HG03066 (cell line): ENCODE results near the gene GRHL1.
"Not testable (repeated sequence)": the region's sequence is repeated elsewhere in the genome, so short reads cannot be mapped to it uniquely, and the experiment has no call there.

Source experiments
- ATAC-seq: cut with Tn5 transposase; IDR thresholded peaks from one replicate; pipeline ENCODE4 v1.9.1; 2021; ENCODE audit warnings: low read depth; ENCODE audit not compliant: unreplicated experiment

GRHL1 gene

DNA sequence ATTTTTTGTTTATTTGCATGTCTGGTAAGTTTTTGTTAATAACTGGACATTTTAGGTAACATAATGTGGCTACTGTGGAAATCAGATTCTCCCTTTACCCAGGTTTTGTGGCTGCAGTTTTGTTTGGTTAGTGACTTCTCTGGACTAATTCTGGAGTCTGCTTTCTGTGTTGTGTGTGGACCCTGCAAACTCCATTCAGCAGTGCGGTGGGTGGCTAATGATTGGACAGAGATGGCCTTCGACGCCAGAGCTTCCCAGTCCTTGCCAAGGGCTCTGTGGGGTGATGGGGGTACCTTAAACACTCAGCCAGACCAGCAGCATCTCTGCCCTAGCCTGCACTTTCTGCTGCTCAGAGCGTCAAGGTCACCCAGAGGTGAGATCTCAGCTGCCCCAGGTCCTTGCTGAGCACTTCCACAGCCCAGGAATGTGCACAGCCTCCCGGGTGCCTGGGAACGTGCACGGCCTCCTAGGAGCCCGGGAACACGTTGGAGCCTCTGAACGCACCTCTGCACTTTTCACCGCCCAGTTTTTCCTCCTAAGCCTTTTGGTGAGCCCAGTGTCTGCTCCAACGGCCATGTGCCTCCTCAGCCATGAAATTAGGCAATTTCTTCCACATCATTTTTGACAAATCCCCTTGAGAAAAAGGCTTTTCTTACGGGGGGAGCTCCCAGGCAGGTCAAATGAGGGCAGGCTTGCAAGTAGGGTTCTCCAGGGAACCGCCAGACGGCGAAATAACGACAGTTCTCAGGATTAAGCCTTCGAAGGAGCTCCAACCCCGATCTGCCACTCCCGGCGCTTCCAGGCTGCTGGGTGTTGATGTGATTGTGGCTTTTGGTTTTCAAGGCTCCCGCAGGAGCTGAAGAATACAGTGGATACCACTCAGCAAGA lies 56.7 kb downstream of the GRHL1 start:
- ATAC-seq = no peak

DNA sequence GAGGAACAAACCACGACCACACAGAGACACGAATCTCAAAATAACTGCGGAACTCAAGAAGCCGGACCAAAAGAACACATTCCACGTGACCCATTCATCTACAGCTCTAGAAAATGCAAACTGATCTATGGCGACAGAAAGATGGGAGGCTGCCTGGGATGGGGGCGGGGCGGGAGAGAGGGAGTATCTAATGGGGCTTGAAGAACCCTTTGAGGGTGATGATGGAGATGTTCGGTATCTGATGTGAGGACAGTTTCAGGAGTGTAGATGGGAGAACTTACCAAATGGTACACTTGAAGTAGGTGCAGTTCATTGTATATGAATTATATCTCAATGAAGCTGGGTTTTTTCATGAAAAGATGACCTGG lies 57.3 kb downstream of the GRHL1 start:
- no peak for ATAC-seq

- ATAC-seq = no peak
Observed at GRCh38 chr2:10009271-10009810, 57.8 kb downstream of the GRHL1 start.

GRCh38 chr2:10009811-10010781 lies 58.6 kb downstream of the GRHL1 start:
- no peak for ATAC-seq

DNA sequence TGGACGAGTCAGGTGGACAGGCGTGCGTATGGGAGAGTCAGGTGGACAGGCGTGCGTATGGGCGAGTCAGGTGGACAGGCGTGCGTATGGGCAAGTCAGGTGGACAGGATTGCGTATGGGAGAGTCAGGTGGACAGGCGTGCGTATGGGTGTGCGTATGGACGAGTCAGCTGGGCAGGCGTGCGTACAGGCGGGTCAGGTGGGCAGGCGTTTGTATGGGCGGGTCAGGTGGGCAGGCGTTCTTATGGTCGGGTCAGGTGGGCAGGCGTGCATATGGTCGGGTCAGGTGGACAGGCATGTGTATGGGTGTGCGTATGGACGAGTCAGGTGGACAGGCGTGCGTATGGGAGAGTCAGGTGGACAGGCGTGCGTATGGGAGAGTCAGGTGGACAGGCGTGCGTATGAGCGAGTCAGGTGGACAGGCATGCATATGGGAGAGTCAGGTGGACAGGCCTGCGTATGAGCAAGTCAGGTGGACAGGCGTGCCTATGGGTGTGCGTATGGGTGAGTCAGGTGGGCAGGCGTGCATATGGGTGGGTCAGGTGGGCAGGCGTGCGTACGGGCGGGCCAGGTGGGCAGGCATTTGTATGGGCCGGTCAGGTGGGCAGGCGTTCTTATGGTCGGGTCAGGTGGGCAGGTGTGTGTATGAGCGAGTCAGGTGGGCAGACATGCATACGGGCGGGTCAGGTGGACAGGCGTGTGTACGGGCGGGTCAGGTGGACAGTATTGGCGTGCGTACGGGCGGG lies 59.5 kb downstream of the GRHL1 start:
- not testable (repeated sequence) for ATAC-seq

- ATAC-seq = not testable (repeated sequence)
Observed at GRCh38 chr2:10011606-10012325, 60.3 kb downstream of the GRHL1 start.

DNA sequence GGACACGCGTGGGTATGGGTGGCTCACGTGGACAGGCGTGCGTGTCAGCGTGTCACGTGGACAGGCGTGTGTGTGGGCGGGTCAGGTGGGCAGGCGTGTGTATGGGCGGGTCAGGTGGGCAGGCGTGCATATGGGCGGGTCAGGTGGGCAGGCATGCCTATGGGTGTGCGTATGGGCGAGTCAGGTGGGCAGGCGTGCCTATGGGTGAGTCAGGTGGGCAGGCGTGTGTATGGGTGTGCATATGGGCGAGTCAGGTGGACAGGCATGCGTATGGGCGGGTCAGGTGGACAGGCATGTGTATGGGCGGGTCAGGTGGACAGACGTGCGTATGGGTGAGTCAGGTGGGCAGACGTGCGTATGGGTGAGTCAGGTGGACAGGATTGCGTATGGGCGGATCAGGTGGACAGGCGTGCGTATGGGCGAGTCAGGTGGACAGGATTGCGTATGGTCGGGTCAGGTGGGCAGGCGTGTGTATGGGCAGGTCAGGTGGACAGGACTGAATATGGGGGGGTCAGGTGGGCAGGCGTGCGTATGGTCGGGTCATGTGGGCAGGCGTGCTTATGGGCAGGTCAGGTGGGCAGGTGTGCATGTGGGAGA lies 61.0 kb downstream of the GRHL1 start:
- not testable (repeated sequence) for ATAC-seq

- ATAC-seq = no peak
Observed at GRCh38 chr2:10012963-10013461, 61.5 kb downstream of the GRHL1 start.

DNA sequence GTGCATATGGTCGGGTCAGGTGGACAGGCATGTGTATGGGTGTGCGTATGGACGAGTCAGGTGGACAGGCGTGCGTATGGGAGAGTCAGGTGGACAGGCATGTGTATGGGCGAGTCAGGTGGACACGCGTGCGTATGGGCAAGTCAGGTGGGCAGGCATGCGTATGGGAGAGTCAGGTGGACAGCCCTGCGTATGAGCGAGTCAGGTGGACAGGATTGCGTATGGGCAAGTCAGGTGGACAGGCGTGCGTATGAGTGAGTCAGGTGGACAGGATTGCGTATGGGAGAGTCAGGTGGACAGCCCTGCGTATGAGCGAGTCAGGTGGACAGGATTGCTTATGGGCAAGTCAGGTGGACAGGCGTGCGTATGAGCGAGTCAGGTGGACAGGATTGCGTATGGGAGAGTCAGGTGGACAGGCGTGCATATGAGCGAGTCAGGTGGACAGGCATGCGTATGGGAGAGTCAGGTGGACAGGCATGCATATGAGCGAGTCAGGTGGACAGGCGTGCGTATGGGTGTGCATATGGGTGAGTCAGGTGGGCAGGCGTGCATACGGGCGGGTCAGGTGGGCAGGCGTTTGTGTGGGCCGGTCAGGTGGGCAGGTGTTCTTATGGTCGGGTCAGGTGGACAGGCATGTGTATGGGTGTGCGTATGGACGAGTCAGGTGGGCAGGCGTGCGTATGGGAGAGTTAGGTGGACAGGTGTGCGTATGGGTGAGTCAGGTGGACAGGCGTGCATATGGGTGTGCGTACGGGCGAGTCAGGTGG lies 62.3 kb downstream of the GRHL1 start:
- not testable (repeated sequence) for ATAC-seq

GRCh38 chr2:10014418-10015190 lies 63.1 kb downstream of the GRHL1 start:
- ATAC-seq = no peak

GRCh38 chr2:10015376-10015989 lies 64.0 kb downstream of the GRHL1 start:
- not testable (repeated sequence) for ATAC-seq

- ATAC-seq = no peak
Observed at GRCh38 chr2:10016001-10016801, 64.7 kb downstream of the GRHL1 start.

DNA sequence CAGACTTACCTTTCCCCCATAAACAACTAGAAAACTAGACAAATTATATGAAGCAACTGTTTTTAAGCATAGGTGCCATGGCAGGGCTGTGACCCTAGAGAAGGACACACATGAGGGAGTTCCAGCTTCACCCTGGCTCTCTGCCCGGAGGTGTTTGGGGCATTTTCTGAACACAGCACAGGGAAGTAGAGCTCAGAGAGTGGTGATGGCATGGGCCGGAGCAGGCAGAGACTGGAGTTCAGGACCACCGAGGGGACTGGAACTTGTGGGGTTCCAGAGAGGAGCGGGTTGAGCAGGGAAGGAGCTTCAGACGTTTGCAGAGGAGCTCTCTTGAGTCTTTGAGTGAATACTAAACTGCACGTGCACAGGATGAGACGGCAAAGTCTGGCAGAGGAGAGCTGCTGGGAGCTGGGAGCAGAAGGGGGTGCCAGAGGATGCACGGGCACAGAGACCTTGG lies 65.3 kb downstream of the GRHL1 start:
- ATAC-seq = no peak

DNA sequence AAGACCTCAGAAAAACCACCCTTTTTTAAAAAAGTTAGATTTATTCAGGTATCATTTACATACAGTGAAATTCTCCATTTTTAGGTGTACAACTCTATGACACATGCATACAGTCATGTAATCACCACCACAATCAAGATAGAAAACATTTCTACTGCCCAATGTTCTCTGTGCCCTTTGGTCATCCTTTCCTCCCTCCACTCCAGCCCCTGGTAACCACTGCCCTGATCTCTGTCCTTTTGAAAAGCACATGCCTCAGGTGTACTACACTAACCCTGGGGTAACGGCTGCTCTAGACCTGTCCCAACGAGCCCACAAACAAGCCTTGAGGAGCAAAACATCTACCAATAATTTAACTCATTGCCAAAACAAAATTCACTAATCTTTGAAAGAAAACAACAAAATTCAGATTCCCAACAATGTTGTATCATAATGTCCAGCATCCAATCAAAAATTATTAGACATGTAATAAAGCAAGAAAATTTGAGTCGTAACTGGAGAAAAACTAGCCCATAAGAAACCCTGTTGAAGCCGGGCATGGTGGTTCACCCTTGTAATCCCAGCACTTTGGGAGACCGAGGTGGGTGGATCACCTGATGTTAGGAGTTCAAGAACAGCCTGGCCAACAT lies 65.9 kb downstream of the GRHL1 start:
- no peak for ATAC-seq

- ATAC-seq = no peak
Observed at GRCh38 chr2:10019174-10019573, 67.7 kb downstream of the GRHL1 start.
